ENCODE results near the gene RNF20. TPM values are rescaled to one million over a fixed set of nuclear protein-coding genes. Genes with fewer than 3 reads are reported as not detected.
"Not testable (repeated sequence)": the region's sequence is repeated elsewhere in the genome, so short reads cannot be mapped to it uniquely, and the experiment has no call there.

Gene RNF20
- total RNA-seq, 1 donor from 2014 or later, result 34.2 TPM

DNA sequence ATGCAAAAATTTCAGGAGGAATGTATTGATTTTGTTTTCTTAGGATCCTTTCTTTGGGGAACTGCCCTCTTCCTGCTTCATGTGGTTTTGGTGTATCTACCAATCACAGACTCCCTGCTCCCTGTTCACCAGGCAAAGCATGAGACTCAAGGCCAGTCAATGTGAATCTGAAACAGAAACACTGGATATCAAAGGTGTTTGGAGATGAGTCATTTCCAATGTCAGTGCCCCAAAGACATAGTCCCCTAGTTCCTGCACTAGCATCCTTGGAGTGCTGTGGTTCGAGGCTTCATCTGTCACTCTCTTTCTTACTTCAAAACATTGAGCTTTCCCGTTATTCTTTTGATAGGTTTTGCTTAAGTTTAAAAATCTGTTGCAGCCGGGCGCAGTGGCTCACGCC, 53.0 kb downstream of the RNF20 start:
- DNase-seq (ENCODE audit: low spot score), result no peak

DNA sequence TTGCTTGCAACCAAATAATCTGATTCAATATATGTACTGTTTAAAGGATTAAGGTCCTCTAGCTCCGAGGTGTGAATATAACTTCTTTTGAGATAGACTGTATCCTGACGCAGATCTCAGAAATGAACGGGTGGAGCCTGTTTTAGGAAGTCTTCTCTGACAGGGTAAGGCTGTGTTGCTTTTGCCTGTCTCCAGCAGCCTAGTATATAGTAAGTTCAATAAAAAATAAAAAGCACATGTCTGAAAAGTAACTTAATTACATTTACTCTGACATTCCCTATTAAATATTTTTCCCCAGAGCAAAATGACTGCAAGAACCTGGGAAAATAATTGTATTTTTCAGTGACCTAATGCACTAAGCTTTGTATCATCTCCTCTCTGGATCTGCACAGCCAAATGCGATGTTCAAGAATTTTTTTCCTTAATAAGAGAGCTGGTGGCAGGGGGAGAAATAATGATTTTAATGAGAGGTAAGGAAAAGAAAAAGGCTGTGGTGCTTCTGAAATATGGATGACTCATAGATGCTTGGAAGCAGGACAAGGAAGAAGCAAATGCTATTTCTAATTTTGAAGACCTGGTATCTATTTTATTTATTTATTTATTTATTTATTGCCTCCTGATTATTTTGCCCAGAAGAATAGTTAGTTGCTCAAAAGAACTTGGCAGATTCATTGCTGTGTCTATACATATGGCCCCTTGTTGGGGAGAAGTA, 53.8 kb downstream of the RNF20 start:
- DNase-seq (ENCODE audit: low spot score), result no peak

DNA sequence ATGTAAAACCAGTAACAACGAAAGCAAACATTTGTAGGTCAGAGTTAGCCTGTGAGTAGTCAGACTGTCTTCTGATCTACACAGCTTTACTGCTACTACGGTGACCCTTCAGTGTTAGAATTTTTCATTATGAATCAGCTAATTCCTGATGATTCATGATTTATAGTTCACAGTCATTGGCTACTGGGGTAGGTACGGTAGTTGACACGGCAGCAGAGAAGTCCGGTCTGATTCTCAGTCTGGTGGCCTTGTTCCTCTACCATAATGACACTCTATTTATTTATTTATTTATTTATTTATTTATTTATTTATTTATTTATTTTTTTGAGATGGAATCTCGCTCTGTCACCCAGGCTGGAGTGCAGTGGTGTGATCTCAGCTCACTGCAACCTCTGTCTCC, 56.4 kb downstream of the RNF20 start:
- DNase-seq (ENCODE audit: low spot score), result not testable (repeated sequence)

DNA sequence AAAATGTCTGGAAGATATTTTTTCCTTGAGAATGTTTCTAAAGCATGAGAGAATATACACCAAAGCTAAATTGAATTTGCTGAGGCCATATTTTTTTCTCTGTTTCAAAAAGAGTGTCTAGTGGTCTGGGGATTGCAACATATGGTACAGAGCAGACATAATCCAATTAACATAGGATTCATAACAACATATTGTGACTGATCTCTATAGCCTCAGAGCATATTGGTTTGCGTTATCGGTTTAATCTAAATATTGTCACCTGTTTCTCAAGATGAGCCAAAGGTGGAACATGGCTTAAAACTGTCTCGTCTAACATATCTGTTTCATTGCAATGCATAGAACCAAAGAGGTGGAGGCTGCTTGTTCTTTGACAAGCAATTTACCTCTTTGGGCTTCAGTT, 57.2 kb downstream of the RNF20 start:
- DNase-seq (ENCODE audit: low spot score), result no peak

DNA sequence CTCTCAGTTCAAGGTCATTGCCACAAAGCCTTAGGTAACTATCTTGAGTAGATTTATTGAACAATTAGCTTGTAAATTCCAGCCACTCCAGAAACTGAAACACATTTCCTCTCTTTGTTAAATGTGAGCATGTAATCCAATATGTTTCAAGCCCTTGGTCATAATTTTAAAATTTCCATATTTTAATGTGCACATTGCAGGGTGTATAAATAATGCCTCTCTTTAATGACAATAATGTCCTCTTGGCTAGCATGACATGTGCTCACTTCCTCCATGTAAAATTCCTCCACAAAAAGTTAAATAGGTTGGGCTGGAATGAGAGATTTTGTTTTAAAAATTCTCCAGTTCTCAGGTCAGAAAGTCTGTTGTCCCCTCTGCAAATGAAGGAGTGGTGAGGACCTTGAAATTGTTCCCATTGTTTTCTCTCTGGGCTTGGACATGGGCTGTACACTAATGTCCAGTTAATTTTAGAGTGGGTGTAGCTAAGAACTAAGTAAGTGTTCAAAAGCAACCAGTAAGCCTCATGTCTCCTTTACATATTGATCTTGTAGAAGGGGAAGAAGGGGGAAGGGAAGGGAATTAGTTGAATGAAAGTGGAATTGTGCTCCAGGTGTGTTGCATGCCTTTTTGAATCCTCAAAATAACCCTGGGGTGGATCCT, 58.3 kb downstream of the RNF20 start:
- no peak for DNase-seq (ENCODE audit: low spot score)

DNA sequence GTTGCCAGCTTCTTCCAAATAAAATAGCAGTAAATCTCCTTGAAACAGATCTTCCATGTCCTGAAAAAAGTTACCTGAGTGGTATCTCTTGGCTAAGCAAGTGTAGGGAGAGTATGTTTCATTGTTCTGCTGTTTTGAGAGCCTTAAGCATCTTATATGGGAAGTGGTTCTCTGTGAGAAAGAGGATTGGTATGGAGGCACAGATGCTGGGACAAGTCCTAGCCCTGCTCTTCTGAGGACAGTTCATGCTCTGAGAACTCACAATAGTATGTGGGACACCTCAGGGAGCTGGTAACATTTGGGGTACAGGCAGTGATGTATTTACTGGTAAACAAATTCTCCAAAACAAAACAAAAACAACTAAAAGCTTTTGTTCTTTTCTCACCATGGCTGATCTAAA, 59.1 kb downstream of the RNF20 start:
- DNase-seq (ENCODE audit: low spot score), result no peak

DNA sequence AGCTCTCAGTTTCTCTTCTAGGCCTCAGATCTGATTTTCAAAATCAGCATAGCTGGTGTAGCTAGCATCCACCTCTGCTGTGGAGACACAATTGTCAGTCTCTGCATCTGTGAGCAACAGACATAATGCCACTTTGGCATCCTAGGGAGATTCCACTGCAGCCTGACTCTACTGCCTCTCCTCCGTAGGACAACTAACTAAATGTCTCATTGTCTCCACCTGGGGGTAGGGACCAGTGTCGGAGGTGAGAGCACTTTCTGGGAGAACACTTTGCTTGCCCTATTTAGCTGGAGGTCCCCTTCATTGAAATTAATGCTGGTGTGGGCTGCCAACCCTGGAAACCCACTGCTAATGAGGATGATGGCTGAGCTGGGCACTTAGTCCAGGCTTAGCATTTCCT, 59.7 kb downstream of the RNF20 start:
- no peak for DNase-seq (ENCODE audit: low spot score)

DNA sequence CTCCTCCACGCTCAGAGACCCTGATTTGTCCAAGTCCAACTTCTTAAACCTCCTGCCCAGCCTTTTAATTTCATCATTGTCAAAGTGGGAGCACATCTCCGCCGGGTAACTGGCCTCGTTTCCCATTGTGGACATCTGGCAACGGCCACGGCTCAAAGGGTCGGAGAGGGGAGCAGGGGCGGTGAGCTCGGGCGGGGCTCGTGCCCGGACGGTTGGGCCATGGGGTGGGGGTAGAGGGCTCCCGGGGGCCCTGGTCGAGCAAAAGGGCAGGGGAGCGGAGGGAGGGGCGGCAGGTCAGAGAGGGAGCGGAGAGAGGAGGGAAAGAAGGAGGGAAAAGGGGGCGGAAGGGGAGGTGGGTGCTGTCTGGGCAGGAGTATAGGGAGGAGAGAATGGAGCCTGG, 61.1 kb downstream of the RNF20 start, which contains the start of gene PPP3R2:
PPP3R2 (minus strand) TSS at position 174 of the 400 bp plus-strand sequence; CDS start at position 126, 48 bp downstream.
- DNase-seq (ENCODE audit: low spot score), result no peak

DNA sequence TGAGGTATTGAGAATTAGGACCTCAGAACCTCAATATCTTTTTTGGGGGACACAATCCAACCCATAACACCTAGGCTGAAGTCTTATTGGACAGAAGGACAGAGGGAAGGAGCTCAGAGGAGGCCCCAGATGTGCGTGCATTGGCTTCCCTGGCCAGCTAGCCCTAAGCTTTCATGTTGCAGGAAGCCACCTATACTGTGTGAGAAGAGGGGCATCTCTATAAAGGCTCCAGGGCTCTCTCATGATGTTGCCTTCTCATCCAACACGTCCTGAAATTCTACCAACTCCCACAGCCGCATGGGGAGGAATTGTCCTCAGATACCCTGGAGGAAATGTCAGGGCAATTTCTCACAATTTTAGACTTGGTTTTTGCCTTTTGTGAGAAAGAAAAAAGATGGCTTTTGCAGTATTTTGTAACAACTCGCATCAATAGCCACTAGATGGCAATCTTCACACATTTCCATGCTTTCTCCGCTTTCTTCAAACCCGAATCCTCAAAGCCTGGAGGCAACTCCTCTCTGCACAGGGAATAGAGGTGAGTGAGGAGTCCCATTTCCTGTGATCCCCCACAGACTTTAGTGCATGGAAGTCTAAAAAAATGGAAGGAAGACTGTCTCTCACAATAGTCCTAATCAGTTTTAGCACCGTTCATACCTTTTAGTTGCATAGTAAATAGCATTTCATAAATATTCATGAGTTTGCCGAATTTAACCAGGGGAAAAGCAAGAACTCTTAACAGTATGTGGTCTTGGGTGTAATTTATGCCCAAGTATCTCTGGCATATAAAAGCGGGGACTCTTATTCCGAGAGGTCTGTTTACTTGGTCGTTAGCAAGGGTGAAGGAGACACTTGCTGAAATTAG, 68.5 kb downstream of the RNF20 start:
- DNase-seq (ENCODE audit: low spot score), result no peak

DNA sequence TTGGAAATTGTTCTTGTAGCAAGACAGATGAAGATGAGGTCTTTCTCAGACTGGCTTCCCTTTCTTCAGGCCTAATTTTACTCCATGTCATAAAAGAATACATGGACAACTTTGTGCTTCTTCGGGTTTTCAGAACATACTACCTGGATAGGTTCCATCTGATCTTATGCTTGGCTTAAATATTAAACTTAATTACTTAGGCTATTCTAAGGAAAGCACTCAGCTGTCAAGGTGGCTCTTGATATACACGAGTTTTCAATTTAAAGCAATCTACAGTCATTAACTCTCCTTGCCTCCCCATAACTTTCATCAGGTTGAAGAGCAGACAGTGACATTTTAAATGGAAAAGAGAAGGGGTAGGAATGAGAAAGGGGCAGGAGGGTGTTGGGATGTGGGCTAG, 70.6 kb downstream of the RNF20 start:
- no peak for DNase-seq (ENCODE audit: low spot score)

DNA sequence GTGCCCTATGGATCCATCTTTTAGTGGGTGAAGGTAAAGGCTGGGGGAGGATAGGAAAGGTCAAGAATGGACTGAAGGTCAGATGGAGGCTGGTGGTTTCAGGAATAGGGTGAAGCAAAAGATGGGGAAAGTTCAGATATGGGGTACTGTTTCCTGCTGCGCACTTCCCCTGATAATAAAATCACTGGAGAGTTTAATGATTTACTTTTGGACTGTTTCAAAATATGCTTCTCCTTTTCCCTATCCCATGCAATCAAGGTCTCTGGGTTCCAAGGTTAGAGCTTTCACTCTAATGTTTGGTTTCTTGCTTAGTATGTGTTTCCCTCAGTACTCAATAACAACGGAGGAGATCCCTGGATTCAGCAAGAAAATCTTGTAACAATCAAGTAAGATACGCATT, 71.9 kb downstream of the RNF20 start:
- no peak for DNase-seq (ENCODE audit: low spot score)

Other genes with a start within 250 kb of the RNF20 start
- gene BAAT, start 148.8 kb upstream of the RNF20 start, total RNA-seq, result not detected
- 10.1 TPM for gene MRPL50, start 135.2 kb upstream of the RNF20 start, total RNA-seq
- gene ZNF189, start 135.0 kb upstream of the RNF20 start, total RNA-seq, result 21.6 TPM
- gene ALDOB, start 98.1 kb upstream of the RNF20 start, total RNA-seq, result 4.7 TPM
- gene PPP3R2, start 61.1 kb downstream of the RNF20 start, total RNA-seq, result not detected
- 0.06 TPM for gene GRIN3A, start 204.8 kb downstream of the RNF20 start, total RNA-seq